HepG2 (cell line): ENCODE measurements around the gene ZBTB1. TPM values are rescaled to one million over a fixed set of nuclear protein-coding genes. Genes with fewer than 3 reads are reported as not detected.

Source experiments
- ATAC-seq: fragments of 200-7000 bp; cut with Tn5 transposase; 3 replicates; pipeline ENCODE4 v1.9.1; 2020; ENCODE audit warnings: mild to moderate bottlenecking, moderate library complexity
- BruUV-seq: library from RNA; stranded (reverse); fragments of 400-500 nt; replicated peaks from 2 replicates; lab custom pipeline; 2021; lab: Mats Ljungman, UMichigan
- CTCF ChIA-PET: fragments of 300-600 bp; formaldehyde crosslinking; extraction: SDS; loops from one replicate; lab custom pipeline; 2021; ENCODE audit warnings: low total read pairs, inconsistent platforms, low intra/inter-chr PET ratio; lab: Yijun Ruan, JAX
- POLR2A ChIA-PET: fragments of 350-600 bp; sonication (Branson Sonifier 250); formaldehyde crosslinking; loops from one replicate; lab custom pipeline; 2020; ENCODE audit warnings: antibody characterized with exemption, inconsistent platforms; lab: Yijun Ruan, JAX
- DNase-seq: peaks from one replicate; pipeline ENCODE4 v3.0.0-alpha.2; 2015; ENCODE audit warnings: low spot score
- FAIRE-seq: peaks from 3 replicates; lab custom pipeline; 2011; peaks lifted over from hg19 to GRCh38; lab: Jason Lieb, UNC
- H2AFZ ChIP-seq: one replicate; pipeline ENCODE4 v1.6.1; 2011; ENCODE audit warnings: low read length, inconsistent platforms
- H3K27ac ChIP-seq: fragments of 300-600 bp; 3 replicates; pipeline ENCODE4 v1.8.0; 2011; ENCODE audit warnings: mixed run types, mild to moderate bottlenecking, mixed read lengths, low read length, inconsistent platforms; ENCODE audit not compliant: insufficient read depth; ENCODE audit errors: extremely low read length
- H3K27me3 ChIP-seq, 2 experiments: fragments of 200-600 bp in 1 of 2; 2 replicates in 1 of 2; 3 replicates in 1 of 2; pipeline versions ENCODE4 v1.6.0 to v1.8.0; 2011; ENCODE audit warnings: low read length in 2 of 2, mild to moderate bottlenecking in 2 of 2, moderate library complexity in 2 of 2, inconsistent platforms in 1 of 2; ENCODE audit not compliant: insufficient read depth in 2 of 2, control insufficient read depth in 1 of 2
- H3K36me3 ChIP-seq, 2 experiments: fragments of 200-600 bp in 1 of 2; replicated peaks in 1 of 2; 2 replicates in 1 of 2; 3 replicates in 1 of 2; pipeline versions ENCODE4 v1.5.1 to v1.8.0; 2011; ENCODE audit warnings: low read length in 2 of 2, inconsistent platforms in 1 of 2; ENCODE audit not compliant: insufficient read depth in 2 of 2, control insufficient read depth in 1 of 2
- H3K4me1 ChIP-seq: 2 replicates; pipeline ENCODE4 v1.5.1; 2012; ENCODE audit warnings: low read length, inconsistent platforms; ENCODE audit not compliant: insufficient read depth
- H3K4me2 ChIP-seq: 2 replicates; pipeline ENCODE4 v1.6.0; 2011; ENCODE audit warnings: low read depth, low read length, inconsistent platforms
- H3K4me3 ChIP-seq, 3 experiments: fragments of 200-600 bp in 1 of 3; sonication (generic), shearing (Covaris generic) in 1 of 3; replicated peaks in 1 of 3; 2 replicates each; pipeline ENCODE4 v1.5.1; 2011 to 2016; ENCODE audit warnings: low read length in 3 of 3, inconsistent platforms in 2 of 3, low read depth in 2 of 3, mild to moderate bottlenecking in 2 of 3, control low read depth in 1 of 3, mixed read lengths in 1 of 3; ENCODE audit not compliant: insufficient read depth in 1 of 3
- H3K79me2 ChIP-seq: one replicate; pipeline ENCODE4 v1.6.1; 2011; ENCODE audit warnings: low read length, inconsistent platforms; ENCODE audit not compliant: insufficient read depth
- H3K9ac ChIP-seq: 2 replicates; pipeline ENCODE4 v1.6.0; 2011; ENCODE audit warnings: mild to moderate bottlenecking, low read depth, low read length, inconsistent platforms; ENCODE audit not compliant: insufficient read depth
- H3K9me3 ChIP-seq: 2 replicates; pipeline ENCODE4 v1.5.1; 2012; ENCODE audit warnings: mild to moderate bottlenecking, low read length
- H4K20me1 ChIP-seq: 2 replicates; pipeline ENCODE4 v1.6.0; 2011; ENCODE audit warnings: inconsistent platforms, mild to moderate bottlenecking, low read length, moderate library complexity; ENCODE audit not compliant: insufficient read depth
- ASH2L ChIP-seq: fragments of 300-600, 200-600 bp; sonication (generic); IDR thresholded peaks from 2 replicates; pipeline ENCODE4 v1.7.0; 2017; ENCODE audit warnings: low read depth, mild to moderate bottlenecking, moderate library complexity, mixed read lengths, low read length; ENCODE audit not compliant: insufficient read length
- CEBPB ChIP-seq: IDR thresholded peaks from 2 replicates; pipeline ENCODE4 v1.6.1; 2011; ENCODE audit warnings: low read depth, low read length, improper control_type of control experiment, borderline replicate concordance
- DMAP1 ChIP-seq: IDR thresholded peaks from 2 replicates; pipeline ENCODE4 v1.6.1; 2016
- ONECUT2 ChIP-seq: sonication (generic); formaldehyde crosslinking; IDR thresholded peaks from 2 replicates; pipeline ENCODE4 v1.4.0; 2020; ENCODE audit warnings: missing genetic modification reagents
- SAFB2 ChIP-seq: sonication (generic); formaldehyde crosslinking; IDR thresholded peaks from 2 replicates; pipeline ENCODE4 v1.5.1; 2020; ENCODE audit warnings: missing genetic modification reagents, low read depth, mild to moderate bottlenecking, borderline replicate concordance
- SP2 ChIP-seq: sonication (generic); formaldehyde crosslinking; IDR thresholded peaks from 2 replicates; pipeline ENCODE4 v1.5.1; 2020; ENCODE audit warnings: mild to moderate bottlenecking, missing genetic modification reagents
- SPEN ChIP-seq: sonication (generic); formaldehyde crosslinking; IDR thresholded peaks from 2 replicates; pipeline ENCODE4 v1.5.1; 2020; ENCODE audit warnings: low read depth, mild to moderate bottlenecking, missing genetic modification reagents
- TBX2 ChIP-seq: sonication (generic); formaldehyde crosslinking; IDR thresholded peaks from 2 replicates; pipeline ENCODE4 v1.5.0; 2020; ENCODE audit warnings: missing genetic modification reagents, mild to moderate bottlenecking, borderline replicate concordance
- ZNF451 ChIP-seq: sonication (generic); formaldehyde crosslinking; IDR thresholded peaks from 2 replicates; pipeline ENCODE4 v1.5.0; 2020; ENCODE audit warnings: mild to moderate bottlenecking, missing genetic modification reagents
- WGBS: methylation state at CpG from one replicate; pipeline ENCODE4 v1.1.6; 2017; ENCODE audit warnings: low lambda C conversion rate; 5-methylcytosine and 5-hydroxymethylcytosine counted together
- in situ Hi-C: cut with HindIII; loops from 2 replicates; pipeline ENCODE4 v1.10.0; 2017; ENCODE audit warnings: low pct_unique_long_range_greater_than_20kb; ENCODE audit not compliant: extremely low pct_ligation_motif_present
- intact Hi-C: fragments of 100-400 bp; cut with micrococcal nuclease; formaldehyde crosslinking; loops from one replicate; pipeline ENCODE4 v1.10.0; 2022; ENCODE audit not compliant: unreplicated experiment
- polyA plus RNA-seq, 8 experiments: library from polyadenylated mRNA; depleted of rRNA in 3 of 8; stranded (reverse) in 7 of 8; unstranded in 1 of 8; fragments of >200 nt; fragmentation: Illumina TruSeq in 4 of 8; extraction: Trizol in 4 of 8; gene quantifications; 2 replicates each; pipeline versions ENCODE4 v1.2.1 to v1.2.3, GENCODE V29; 2011 to 2016; ENCODE audit warnings: low read depth in 4 of 8, missing spikeins in 1 of 8, mixed read lengths in 1 of 8; ENCODE audit not compliant: insufficient read depth in 1 of 8
- total RNA-seq, 5 experiments: library from RNA; depleted of rRNA; stranded (reverse); fragments of >200 nt; fragmentation: Illumina TruSeq; extraction: Trizol; gene quantifications; 2 replicates each; pipeline ENCODE4 v1.2.3, GENCODE V29; 2016; ENCODE audit warnings: low read depth in 1 of 5
- TF ChIP-seq, protein P1 (sequence below): IDR thresholded peaks from 2 replicates; pipeline ENCODE4 v1.6.1; 2016; ENCODE audit warnings: low read depth, missing genetic modification reagents, missing compliant biosample characterization

Gene ZBTB1
- total and polyA plus RNA-seq, 2 of the 13 experiments (the other 11 are each of a cell fraction or from before 2014, with no cell fraction given), result 18.8 to 22.6 TPM

DNA sequence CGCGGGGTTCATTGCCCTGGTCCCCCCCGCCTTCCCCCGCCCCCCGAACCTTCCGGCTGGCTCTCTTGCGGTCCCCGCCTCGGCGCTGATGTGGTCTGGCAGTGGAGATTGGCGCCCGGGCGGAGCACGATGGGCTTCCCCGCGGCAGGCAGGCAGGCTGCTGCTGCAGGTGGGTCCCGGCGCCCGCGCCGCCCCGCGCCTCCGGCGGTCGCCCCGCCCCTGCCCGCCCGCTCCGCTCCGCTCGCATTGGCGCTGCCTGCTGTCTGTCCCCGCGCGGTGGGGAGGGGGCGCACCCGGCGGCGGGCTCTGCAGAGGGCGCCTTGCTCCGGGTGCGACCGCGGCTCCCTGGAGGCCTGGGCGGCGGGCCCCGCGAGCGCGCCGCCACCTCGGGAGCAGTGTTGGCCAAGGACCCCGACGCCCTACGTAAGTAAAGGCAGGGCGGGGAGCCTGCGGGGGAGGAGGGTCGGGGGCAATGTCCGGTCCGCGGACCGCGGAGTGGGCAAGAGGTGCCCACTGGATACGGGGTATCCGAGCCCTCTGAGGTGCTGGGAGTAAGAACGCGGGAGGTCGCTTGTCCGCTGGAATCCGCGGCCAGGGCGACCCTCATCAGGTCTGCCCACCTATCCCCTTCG is 39.3 kb upstream of the ZBTB1 start, which contains the start of gene AKAP5 (continued):
- TF ChIP-seq SAFB2 (no peak), SPEN (CRISPR knock-in tag) (0 out of 2 replicates have a peak, but pooled peaks have one; percentile 39), ZNF451 (CRISPR knock-in tag) (no peak), SP2 (peak; percentile 85), ASH2L (peak; percentile 32)

DNA sequence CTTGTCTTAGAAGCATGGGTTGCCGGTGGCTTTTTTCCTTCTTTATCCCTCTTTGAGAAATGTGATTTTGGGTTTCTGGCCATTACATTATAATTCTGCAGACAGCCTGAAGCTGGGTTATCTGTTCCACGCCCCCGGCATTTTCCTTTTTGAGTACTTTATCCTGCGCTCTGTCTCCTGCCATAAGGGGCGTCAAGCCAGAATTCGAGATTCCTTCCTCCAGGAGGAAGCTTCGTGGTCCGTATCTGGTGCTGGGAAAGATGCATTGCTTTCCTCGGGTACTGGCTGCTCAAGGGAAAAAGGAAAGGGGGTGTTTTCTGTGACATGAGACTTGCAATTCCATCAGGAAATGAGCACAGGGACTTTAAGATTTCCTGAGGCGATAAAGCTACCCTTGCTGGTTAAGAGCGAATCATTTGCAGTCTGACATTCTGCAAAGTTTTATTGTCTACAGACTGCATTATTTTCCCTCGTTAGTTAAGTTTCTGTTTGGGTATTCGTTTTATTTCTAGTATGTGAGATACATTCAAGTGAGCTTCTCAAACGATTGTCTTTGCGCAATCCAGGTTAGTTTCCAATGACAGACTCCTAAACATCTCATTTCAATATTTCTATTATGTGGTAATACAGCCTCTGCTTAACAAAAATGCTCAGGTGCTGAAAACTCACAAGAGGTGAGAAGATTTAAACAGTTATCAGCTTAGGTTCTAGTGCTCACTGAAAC is 38.6 kb upstream of the ZBTB1 start:
- POLR2A ChIA-PET, result interaction anchor here (0.8 kb wide), 1 partner anchor 78 kb away, joined by 3 read pairs; the partner anchor contains the start of gene MTHFD1
- in situ Hi-C loops (no loop called here), intact Hi-C loops (no loop called here)
- Histone ChIP-seq H3K79me2 (no peaks in the 10 kb centered on the region), H2AFZ (no peak overlapping the region), H3K27ac (no peak overlapping the region), H3K27me3 (no peaks in the 10 kb centered on the region), H3K4me1 (peaks cover 28% of the 10 kb centered on the region), H3K9ac (peak overlapping the region; percentile 64), H3K4me3 (peak overlapping the region; percentile 49 to 77 (median 66); a peak in 5 of 6 replicates), H3K4me2 (peak overlapping the region; percentile 90), H3K36me3 (no peaks in the 10 kb centered on the region), H3K9me3 (no peaks in the 10 kb centered on the region), H4K20me1 (no peaks in the 10 kb centered on the region)
- FAIRE-seq, result no peak
- WGBS, result 53% methylated on average over 15 of the region's 15 CpGs
- TF ChIP-seq ONECUT2 (no peak), ASH2L (peak; percentile 3), TBX2 (CRISPR knock-in tag) (no peak), DMAP1 (CRISPR knock-in tag) (no peak), CEBPB (peak; percentile 49; the same call in 1 of the 2 replicates)
- TF ChIP-seq, protein P1, sequence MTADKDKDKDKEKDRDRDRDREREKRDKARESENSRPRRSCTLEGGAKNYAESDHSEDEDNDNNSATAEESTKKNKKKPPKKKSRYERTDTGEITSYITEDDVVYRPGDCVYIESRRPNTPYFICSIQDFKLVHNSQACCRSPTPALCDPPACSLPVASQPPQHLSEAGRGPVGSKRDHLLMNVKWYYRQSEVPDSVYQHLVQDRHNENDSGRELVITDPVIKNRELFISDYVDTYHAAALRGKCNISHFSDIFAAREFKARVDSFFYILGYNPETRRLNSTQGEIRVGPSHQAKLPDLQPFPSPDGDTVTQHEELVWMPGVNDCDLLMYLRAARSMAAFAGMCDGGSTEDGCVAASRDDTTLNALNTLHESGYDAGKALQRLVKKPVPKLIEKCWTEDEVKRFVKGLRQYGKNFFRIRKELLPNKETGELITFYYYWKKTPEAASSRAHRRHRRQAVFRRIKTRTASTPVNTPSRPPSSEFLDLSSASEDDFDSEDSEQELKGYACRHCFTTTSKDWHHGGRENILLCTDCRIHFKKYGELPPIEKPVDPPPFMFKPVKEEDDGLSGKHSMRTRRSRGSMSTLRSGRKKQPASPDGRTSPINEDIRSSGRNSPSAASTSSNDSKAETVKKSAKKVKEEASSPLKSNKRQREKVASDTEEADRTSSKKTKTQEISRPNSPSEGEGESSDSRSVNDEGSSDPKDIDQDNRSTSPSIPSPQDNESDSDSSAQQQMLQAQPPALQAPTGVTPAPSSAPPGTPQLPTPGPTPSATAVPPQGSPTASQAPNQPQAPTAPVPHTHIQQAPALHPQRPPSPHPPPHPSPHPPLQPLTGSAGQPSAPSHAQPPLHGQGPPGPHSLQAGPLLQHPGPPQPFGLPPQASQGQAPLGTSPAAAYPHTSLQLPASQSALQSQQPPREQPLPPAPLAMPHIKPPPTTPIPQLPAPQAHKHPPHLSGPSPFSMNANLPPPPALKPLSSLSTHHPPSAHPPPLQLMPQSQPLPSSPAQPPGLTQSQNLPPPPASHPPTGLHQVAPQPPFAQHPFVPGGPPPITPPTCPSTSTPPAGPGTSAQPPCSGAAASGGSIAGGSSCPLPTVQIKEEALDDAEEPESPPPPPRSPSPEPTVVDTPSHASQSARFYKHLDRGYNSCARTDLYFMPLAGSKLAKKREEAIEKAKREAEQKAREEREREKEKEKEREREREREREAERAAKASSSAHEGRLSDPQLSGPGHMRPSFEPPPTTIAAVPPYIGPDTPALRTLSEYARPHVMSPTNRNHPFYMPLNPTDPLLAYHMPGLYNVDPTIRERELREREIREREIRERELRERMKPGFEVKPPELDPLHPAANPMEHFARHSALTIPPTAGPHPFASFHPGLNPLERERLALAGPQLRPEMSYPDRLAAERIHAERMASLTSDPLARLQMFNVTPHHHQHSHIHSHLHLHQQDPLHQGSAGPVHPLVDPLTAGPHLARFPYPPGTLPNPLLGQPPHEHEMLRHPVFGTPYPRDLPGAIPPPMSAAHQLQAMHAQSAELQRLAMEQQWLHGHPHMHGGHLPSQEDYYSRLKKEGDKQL (CRISPR knock-in tag), result no peak
- ATAC-seq, result peak; percentile 30
- no peak for DNase-seq
- BruUV-seq, result no TSS peak
- CTCF ChIA-PET, result no interaction called here
